Measurements from ENCODE around the gene OR51E2.

OR51E2 gene

DNA sequence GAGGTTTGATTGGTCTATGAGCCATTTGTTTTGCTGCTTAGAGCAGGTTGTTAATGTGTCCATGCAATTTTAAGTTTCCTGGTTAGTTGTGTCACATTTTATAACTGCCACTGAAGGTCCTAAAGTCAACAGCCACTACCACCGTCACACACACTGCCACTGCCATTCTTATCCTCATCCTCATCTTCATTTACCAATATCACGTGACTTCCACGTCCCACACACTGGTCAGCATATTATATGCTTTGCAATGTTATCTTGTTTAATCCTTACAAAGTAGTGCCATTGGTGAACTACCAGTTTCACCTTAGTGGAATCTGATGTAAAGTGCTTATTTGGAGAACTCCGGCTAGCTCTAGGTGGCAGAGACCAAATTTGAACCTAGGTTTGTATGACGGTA lies 16.6 kb upstream of the OR51E2 start:
- Histone ChIP-seq H3K9me3 (ENCODE audit: control insufficient read depth, insufficient read depth, low read depth, low read length) (no peaks in the 10 kb centered on the region), H3K4me1 (ENCODE audit: control insufficient read depth, insufficient read depth, low read length) (no peaks in the 10 kb centered on the region), H3K36me3 (ENCODE audit: control insufficient read depth in 2 of 2, insufficient read depth in 1 of 2, low read length in 2 of 2) (no peaks in the 10 kb centered on the region), H3K27ac (ENCODE audit: extremely low read depth, low read depth, low read length) (no peak overlapping the region), H3K4me3 (ENCODE audit: low read depth, low read length) (no peak overlapping the region)
- no peak for TF ChIP-seq KLF17 (tag by site-specific recombination; IDR thresholded peaks at IDR 0.05)
- TF ChIP-seq, protein P1, sequence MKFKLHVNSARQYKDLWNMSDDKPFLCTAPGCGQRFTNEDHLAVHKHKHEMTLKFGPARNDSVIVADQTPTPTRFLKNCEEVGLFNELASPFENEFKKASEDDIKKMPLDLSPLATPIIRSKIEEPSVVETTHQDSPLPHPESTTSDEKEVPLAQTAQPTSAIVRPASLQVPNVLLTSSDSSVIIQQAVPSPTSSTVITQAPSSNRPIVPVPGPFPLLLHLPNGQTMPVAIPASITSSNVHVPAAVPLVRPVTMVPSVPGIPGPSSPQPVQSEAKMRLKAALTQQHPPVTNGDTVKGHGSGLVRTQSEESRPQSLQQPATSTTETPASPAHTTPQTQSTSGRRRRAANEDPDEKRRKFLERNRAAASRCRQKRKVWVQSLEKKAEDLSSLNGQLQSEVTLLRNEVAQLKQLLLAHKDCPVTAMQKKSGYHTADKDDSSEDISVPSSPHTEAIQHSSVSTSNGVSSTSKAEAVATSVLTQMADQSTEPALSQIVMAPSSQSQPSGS (tag by site-specific recombination; IDR thresholded peaks at IDR 0.05; ENCODE audit: low read depth), result no peak
- TF ChIP-seq ZSCAN18 (tag by site-specific recombination; IDR thresholded peaks at IDR 0.05), result no peak
- no peak for TF ChIP-seq ZNF707 (tag by site-specific recombination; IDR thresholded peaks at IDR 0.05)
- TF ChIP-seq ZNF473 (tag by site-specific recombination; IDR thresholded peaks at IDR 0.05), result no peak
- no peak for TF ChIP-seq MEIS1 (CRISPR knock-in tag; IDR thresholded peaks at IDR 0.05; ENCODE audit: borderline replicate concordance)
- POLR2A ChIA-PET, result no interaction called here
- CTCF ChIA-PET, result no interaction called here

GRCh38 chr11:4713241-4713640 lies 15.6 kb upstream of the OR51E2 start:
- peak; percentile 67 for TF ChIP-seq SCRT2 (tag by site-specific recombination; IDR thresholded peaks at IDR 0.05)
- no peak for TF ChIP-seq TCF7L2 (IDR thresholded peaks at IDR 0.05; ENCODE audit: borderline replicate concordance, low read depth, low read length)
- no peak for TF ChIP-seq ZSCAN23 (tag by site-specific recombination; IDR thresholded peaks at IDR 0.05)
- no peaks in the 10 kb centered on the region for H3K4me1 ChIP-seq (ENCODE audit: control insufficient read depth, insufficient read depth, low read length)
- CTCF ChIA-PET, result interaction anchor here (0.6 kb wide), 2 partner anchors 13 to 38 kb away, joined by 3 to 7 read pairs; no protein-coding TSS in a partner anchor
- no peaks in the 10 kb centered on the region for H3K9me3 ChIP-seq (ENCODE audit: control insufficient read depth, insufficient read depth, low read depth, low read length)
- POLR2A ChIA-PET, result no interaction called here
- no peak overlapping the region for H3K4me3 ChIP-seq (ENCODE audit: low read depth, low read length)
- H3K36me3 ChIP-seq (ENCODE audit: control insufficient read depth in 2 of 2, insufficient read depth in 1 of 2, low read length in 2 of 2), result no peaks in the 10 kb centered on the region
- H3K27ac ChIP-seq (ENCODE audit: extremely low read depth, low read depth, low read length), result no peak overlapping the region

DNA sequence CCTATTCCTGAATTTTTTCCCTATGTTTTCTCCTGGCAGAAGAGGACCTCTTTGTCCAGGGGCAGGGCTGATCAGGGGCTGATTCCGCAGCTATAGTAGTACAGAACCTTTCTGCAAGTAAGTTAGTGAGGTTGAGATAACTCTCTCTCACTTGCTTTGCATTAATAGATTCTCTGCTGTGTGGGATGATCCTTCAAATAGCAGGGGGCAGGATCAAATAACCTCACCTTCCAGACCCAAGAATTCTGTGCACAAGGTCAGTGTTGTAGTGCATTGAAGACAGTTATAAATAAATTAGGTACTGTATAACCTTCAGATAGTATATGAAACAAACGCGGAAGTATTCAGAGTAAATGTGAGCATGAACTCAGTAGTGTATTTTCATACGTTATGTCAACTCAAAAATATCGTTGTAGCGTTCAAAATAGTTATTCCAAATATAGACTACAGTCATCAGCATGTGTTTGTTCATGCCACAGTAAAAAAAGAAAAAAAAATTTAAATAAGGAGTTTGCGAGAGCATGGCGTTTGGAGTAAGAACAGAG lies 7.2 kb upstream of the OR51E2 start:
- Histone ChIP-seq H3K27ac (ENCODE audit: extremely low read depth, low read depth, low read length) (no peak overlapping the region), H3K36me3 (ENCODE audit: control insufficient read depth in 2 of 2, insufficient read depth in 1 of 2, low read length in 2 of 2) (no peaks in the 10 kb centered on the region), H3K4me3 (ENCODE audit: low read depth, low read length) (no peak overlapping the region), H3K4me1 (ENCODE audit: control insufficient read depth, insufficient read depth, low read length) (no peaks in the 10 kb centered on the region), H3K9me3 (ENCODE audit: control insufficient read depth, insufficient read depth, low read depth, low read length) (no peaks in the 10 kb centered on the region)
- POLR2A ChIA-PET, result no interaction called here
- TF ChIP-seq, protein P2, sequence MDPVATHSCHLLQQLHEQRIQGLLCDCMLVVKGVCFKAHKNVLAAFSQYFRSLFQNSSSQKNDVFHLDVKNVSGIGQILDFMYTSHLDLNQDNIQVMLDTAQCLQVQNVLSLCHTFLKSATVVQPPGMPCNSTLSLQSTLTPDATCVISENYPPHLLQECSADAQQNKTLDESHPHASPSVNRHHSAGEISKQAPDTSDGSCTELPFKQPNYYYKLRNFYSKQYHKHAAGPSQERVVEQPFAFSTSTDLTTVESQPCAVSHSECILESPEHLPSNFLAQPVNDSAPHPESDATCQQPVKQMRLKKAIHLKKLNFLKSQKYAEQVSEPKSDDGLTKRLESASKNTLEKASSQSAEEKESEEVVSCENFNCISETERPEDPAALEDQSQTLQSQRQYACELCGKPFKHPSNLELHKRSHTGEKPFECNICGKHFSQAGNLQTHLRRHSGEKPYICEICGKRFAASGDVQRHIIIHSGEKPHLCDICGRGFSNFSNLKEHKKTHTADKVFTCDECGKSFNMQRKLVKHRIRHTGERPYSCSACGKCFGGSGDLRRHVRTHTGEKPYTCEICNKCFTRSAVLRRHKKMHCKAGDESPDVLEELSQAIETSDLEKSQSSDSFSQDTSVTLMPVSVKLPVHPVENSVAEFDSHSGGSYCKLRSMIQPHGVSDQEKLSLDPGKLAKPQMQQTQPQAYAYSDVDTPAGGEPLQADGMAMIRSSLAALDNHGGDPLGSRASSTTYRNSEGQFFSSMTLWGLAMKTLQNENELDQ (tag by site-specific recombination; IDR thresholded peaks at IDR 0.05; ENCODE audit: low read depth), result no peak
- TF ChIP-seq ZBTB20 (tag by site-specific recombination; IDR thresholded peaks at IDR 0.05), result no peak
- CTCF ChIA-PET, result interaction anchor here (0.6 to 1.3 kb wide), 3 partner anchors 9 to 68 kb away, joined by 3 to 4 read pairs (median 4); no protein-coding TSS in a partner anchor
